Peyer's patch (tissue), 4 donors: Measurements from ENCODE around the gene C9. TPM values are rescaled to one million over a fixed set of nuclear protein-coding genes. Genes with fewer than 3 reads are reported as not detected.
"Not testable (repeated sequence)": the region's sequence is repeated elsewhere in the genome, so short reads cannot be mapped to it uniquely, and the experiment has no call there.

Experiments
- DNase-seq, 3 donors: peaks; one replicate each; pipeline ENCODE4 v3.0.0-alpha.2; 2017 to 2019
- H3K27ac ChIP-seq, 4 donors: fragments of 200-600 bp; sonication (generic); one replicate each; pipeline ENCODE4 v1.5.1; 2016 to 2019
- H3K27me3 ChIP-seq, 2 donors: fragments of 200-600 bp; sonication (generic); one replicate each; pipeline ENCODE4 v1.5.1; 2019
- H3K36me3 ChIP-seq, 3 donors: fragments of 200-600 bp; sonication (generic); one replicate each; pipeline ENCODE4 v1.5.1; 2016 to 2019
- H3K4me1 ChIP-seq, 4 donors: fragments of 200-600 bp; sonication (generic); one replicate each; pipeline ENCODE4 v1.5.1; 2016 to 2019
- H3K4me3 ChIP-seq, 4 donors: fragments of 200-600 bp; sonication (generic); 1 replicate in 3 of 4; 2 replicates in 1 of 4; pipeline ENCODE4 v1.5.1; 2016 to 2019; ENCODE audit warnings: mild to moderate bottlenecking in 1 of 4
- H3K9me3 ChIP-seq, 4 donors: fragments of 200-600 bp; sonication (generic); one replicate each; pipeline ENCODE4 v1.5.1; 2016 to 2019; ENCODE audit warnings: mild to moderate bottlenecking in 1 of 4
- CTCF ChIP-seq, 6 experiments: fragments of 450-650 bp in 4 of 6; fragments of 200-600 bp in 2 of 6; sonication (generic) in 1 of 6; IDR thresholded peaks; one replicate each; pipeline ENCODE4 v1.5.1; 2017 to 2019; ENCODE audit warnings: antibody characterized with exemption in 6 of 6, mild to moderate bottlenecking in 3 of 6, moderate library complexity in 1 of 6
- POLR2A ChIP-seq, 2 donors: fragments of 450-650 bp; IDR thresholded peaks; one replicate each; pipeline ENCODE4 v1.5.1; 2017; ENCODE audit warnings: antibody characterized with exemption in 2 of 2, mild to moderate bottlenecking in 2 of 2, moderate library complexity in 2 of 2
- total RNA-seq, 4 donors: library from RNA; depleted of rRNA; stranded (reverse); fragments of >200 nt; gene quantifications; one replicate each; pipeline ENCODE4 v1.1.0, GENCODE V29; 2016

Gene C9
- total RNA-seq, 4 donors from 2014 or later, result not detected

- H3K27ac ChIP-seq, result no peak overlapping the region
- H3K27me3 ChIP-seq, result no peaks in the 10 kb centered on the region
- TF ChIP-seq POLR2A (IDR thresholded peaks at IDR 0.05) (no peak), CTCF (IDR thresholded peaks at IDR 0.05) (no peak)
- H3K9me3 ChIP-seq, result no peaks in the 10 kb centered on the region
- no peak overlapping the region for H3K4me3 ChIP-seq
- DNase-seq, result no peak
- H3K36me3 ChIP-seq, result no peaks in the 10 kb centered on the region
- no peaks in the 10 kb centered on the region for H3K4me1 ChIP-seq
These were observed 123.5 kb downstream of the C9 start for GRCh38 chr5:39240750-39241149.

DNA sequence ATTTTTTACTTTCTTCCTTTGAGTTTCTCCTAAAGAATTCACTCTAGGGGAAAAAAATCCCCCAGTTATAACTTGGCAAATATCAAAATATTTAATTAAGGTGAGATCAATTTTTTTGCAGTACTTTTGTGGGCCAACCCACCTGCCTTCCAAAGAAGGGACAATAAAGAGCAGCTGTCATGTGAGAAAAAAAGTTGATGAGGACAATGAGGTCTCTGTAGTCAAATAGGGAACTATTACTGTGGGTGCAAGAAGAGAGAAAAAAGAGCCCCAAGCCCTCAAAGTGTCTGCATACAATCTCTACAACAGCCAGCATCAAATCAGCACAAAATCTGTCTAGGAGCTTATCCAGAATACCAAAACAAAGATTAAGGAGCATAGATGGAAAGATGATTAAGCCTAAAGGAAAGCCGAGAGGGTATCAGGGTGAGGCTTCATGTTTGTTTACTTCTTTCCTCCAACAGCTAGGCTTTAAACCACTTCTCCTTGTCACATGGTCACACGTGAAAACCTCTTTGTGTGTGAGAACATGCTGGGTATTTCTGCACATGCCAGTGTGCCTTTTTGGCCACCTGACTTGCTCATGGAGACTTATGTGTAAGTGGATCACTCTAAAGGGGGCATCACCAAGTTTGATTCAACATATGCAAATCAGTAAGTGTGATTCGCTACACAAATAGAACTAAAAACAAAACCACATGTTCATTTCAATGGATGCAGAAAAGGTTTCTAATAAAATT lies 125.8 kb downstream of the C9 start:
- H3K27me3 ChIP-seq, result no peaks in the 10 kb centered on the region
- no peaks in the 10 kb centered on the region for H3K9me3 ChIP-seq
- no peaks in the 10 kb centered on the region for H3K4me1 ChIP-seq
- no peak overlapping the region for H3K4me3 ChIP-seq
- TF ChIP-seq CTCF (IDR thresholded peaks at IDR 0.05) (no peak), POLR2A (IDR thresholded peaks at IDR 0.05) (no peak)
- no peak for DNase-seq
- H3K27ac ChIP-seq, result no peak overlapping the region
- no peaks in the 10 kb centered on the region for H3K36me3 ChIP-seq

GRCh38 chr5:39236718-39237117 lies 127.6 kb downstream of the C9 start:
- Histone ChIP-seq H3K9me3 (no peaks in the 10 kb centered on the region), H3K36me3 (no peaks in the 10 kb centered on the region), H3K4me1 (no peaks in the 10 kb centered on the region), H3K4me3 (no peak overlapping the region), H3K27me3 (no peaks in the 10 kb centered on the region), H3K27ac (no peak overlapping the region)
- no peak for DNase-seq
- TF ChIP-seq CTCF (IDR thresholded peaks at IDR 0.05) (no peak), POLR2A (IDR thresholded peaks at IDR 0.05) (no peak)

GRCh38 chr5:39235648-39236047 lies 128.6 kb downstream of the C9 start:
- Histone ChIP-seq H3K9me3 (no peaks in the 10 kb centered on the region), H3K4me1 (no peaks in the 10 kb centered on the region), H3K4me3 (no peak overlapping the region), H3K27me3 (no peaks in the 10 kb centered on the region), H3K36me3 (no peaks in the 10 kb centered on the region), H3K27ac (no peak overlapping the region)
- DNase-seq, result no peak
- TF ChIP-seq CTCF (IDR thresholded peaks at IDR 0.05), result no peak
- no peak for TF ChIP-seq POLR2A (IDR thresholded peaks at IDR 0.05)

- not testable (repeated sequence) for H3K9me3 ChIP-seq
These were observed 129.8 kb downstream of the C9 start for GRCh38 chr5:39234494-39234893.

More at GRCh38 chr5:39234494-39234893, 129.8 kb downstream of the C9 start:
- H3K4me1 ChIP-seq, H3K27ac ChIP-seq, H3K4me3 ChIP-seq, H3K36me3 ChIP-seq, DNase-seq, H3K27me3 ChIP-seq: not testable (repeated sequence)

Other genes starting within 250 kb of the C9 start
- gene FYB1, start 144.9 kb downstream of the C9 start, total RNA-seq, result 100 to 1,000 TPM in 1 of 4 donors, 10 to 100 TPM in 3; 12.1 to 184 (median 17.6) TPM
- gene DAB2, start 60.5 kb upstream of the C9 start, total RNA-seq, result 10 to 100 TPM; 39.6 to 71.3 (median 62.1) TPM